SK-N-MC (cell line): ENCODE results near the gene XIAP.

ENCODE experiments used
- FOXP2 ChIP-seq: optimal IDR thresholded peaks from 2 replicates; pipeline ENCODE3; 2011; ENCODE audit warnings: mild to moderate bottlenecking, moderate library complexity; ENCODE audit not compliant: insufficient read depth; ENCODE audit errors: extremely low read length, control extremely low read depth
- POLR2AphosphoS5 ChIP-seq: IDR thresholded peaks from 2 replicates; pipeline ENCODE4 v1.6.1; 2012; ENCODE audit warnings: mild to moderate bottlenecking, low read depth, low read length, borderline replicate concordance

DNA sequence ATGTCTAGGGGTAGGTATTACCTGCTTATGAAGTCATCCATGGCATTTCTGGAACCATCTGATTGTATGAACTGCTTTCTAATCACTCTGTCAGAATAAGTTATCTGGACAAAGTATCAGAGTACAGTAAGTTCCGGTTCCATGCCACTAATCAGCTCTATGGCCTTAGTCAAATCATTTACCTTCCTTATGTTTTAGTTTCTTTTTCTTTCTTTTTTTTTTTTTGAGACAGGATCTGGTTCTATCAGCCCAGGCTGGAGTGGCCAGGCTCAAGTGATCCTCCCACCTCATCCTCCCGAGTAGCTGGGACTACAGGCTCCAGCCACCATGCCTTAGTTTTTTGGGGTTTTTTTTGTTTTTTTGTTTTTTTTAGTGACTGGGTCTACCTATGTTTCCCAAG, 11.5 kb downstream of the XIAP start:
- no peak for TF ChIP-seq FOXP2
- no peak for TF ChIP-seq POLR2AphosphoS5
